GM19351 (cell line): ENCODE measurements around the gene N4BP2L1.
A peak's percentile ranks its signal among the peaks of the same experiment; 100 is the strongest.

ENCODE experiments used
- ATAC-seq: cut with Tn5 transposase; IDR thresholded peaks from one replicate; pipeline ENCODE4 v1.9.1; 2021; ENCODE audit warnings: mild to moderate bottlenecking, moderate library complexity; ENCODE audit not compliant: unreplicated experiment

The N4BP2L1 gene

GRCh38 chr13:32432856-32433255, 4.9 kb upstream of the N4BP2L1 start:
- no peak for ATAC-seq

DNA sequence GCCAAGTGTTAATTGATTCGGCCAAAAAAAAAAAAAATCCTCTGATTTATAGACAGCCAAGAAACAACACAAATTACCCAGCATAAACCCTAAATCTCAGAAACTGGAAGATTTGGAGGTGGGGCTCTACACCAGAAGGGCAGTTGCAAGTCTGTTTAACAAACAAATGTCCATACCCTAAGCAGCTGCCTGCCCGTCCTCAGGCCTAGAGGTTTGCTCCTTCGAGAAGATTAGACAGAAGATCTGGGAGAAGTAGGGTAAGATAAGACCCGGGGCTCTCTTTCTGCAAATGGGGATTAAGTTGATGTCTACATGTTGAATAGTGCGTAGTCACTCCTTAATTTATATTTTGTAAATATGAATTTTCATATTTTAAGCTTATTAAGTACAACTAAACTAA, 3.4 kb upstream of the N4BP2L1 start:
- ATAC-seq, result no peak

- ATAC-seq, result no peak
These were observed 2.3 kb upstream of the N4BP2L1 start for GRCh38 chr13:32430018-32430747.

- no peak for ATAC-seq
These were observed 1.5 kb upstream of the N4BP2L1 start for GRCh38 chr13:32429433-32429909.

- no peak for ATAC-seq
These were observed 877 bp upstream of the N4BP2L1 start for GRCh38 chr13:32428581-32429432.

GRCh38 chr13:32426990-32427851, 709 bp downstream of the N4BP2L1 start:
- peak; percentile 17 for ATAC-seq

GRCh38 chr13:32426191-32426989, 1.5 kb downstream of the N4BP2L1 start:
- ATAC-seq, result peak; percentile 39

DNA sequence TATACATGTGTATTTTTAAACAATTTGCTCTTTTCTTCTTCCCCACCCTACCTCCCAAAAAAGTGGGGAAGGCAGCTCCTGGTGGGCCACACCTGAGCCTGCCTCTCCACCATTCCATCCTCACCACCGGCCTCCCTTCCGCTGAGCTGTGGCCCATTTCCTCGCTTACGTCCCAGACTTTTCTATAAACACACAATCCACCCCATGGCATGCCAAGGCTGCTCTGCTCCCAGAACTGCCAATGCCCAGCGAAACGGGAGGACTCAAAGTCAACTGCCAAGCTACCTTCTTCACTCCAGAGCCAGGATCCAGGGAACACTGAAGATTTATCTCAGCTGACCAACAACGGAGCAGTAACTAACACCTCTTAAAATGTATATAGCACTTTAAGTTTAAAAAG, 2.8 kb downstream of the N4BP2L1 start:
- no peak for ATAC-seq

DNA sequence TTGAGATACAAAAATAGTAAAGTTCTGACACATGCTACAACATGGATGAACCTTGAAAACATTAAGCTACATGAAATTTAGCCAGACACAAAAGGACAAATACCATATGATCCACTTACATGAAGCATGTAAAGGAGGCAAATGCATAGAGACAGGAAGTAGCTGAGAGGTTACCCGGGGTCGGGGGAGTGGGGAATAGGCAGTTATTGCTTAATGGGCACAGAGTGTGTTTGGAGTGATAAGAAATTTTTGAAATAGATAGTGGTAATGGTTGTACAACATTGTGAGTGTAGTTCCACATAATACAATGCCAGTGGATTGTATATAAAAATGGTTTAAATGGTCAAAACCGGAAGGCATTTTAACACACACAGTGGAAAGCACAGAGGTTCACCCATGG, 4.3 kb downstream of the N4BP2L1 start:
- ATAC-seq, result no peak

GRCh38 chr13:32419862-32420261, 8.1 kb downstream of the N4BP2L1 start:
- ATAC-seq, result no peak

DNA sequence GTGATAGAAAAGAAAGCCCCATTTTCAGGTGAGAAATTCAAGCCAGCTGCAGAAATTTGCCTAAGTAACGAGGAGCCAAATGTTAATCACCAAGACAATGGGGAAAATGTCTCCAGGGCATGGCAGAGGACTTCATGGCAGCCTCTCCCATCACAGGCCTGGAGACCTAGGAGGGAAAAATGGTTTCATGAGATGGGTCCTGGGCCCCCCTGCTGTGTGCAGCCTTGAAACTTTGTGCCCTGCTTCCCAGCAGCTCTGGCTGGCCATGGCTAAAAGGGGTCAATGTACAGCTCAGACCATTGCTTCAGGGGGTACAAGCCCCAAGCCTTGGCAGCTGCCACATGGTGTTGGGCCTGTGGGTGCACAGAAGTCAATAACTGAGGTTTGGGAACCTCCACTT, 9.9 kb downstream of the N4BP2L1 start:
- ATAC-seq, result no peak

DNA sequence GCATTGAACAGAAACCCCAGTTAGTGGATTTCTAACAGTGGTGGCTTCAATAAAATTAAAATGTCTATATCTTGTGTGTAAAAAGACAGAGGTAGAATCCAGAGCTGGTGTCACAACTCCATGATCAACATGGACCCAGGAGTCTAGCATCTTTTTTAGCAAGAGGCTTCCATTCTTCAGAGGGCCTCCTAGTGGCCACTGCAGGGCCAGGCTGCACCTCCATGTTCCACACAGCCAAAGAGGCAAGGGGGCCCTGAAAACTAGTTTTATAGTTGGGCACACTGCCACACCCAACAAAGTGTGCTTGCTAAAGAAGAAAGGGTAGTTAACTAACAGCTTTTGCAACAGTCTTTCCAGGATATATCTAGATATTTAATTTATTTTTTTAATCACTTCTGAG, 12.9 kb downstream of the N4BP2L1 start:
- no peak for ATAC-seq

DNA sequence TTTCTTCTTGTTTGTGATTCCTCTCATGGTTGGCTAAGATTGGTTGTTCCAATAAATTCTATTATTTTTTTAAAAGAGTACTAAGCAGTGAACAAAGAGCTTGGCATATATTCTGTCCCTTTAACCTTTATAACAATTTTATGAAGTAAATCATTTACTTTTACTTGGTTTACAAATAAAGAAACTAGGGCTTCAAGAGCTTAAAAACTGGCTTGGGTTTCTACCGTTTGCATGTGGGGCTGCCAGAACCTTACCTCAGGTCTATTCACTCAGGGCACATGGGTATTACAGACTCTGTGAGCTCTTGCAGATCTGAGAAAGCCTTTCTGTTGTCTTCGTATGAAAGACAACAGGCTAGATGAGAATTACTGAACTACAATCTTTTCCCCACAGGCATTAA, 13.3 kb downstream of the N4BP2L1 start:
- ATAC-seq, result no peak

- ATAC-seq, result no peak
These were observed 14.6 kb downstream of the N4BP2L1 start for GRCh38 chr13:32413284-32413683.

DNA sequence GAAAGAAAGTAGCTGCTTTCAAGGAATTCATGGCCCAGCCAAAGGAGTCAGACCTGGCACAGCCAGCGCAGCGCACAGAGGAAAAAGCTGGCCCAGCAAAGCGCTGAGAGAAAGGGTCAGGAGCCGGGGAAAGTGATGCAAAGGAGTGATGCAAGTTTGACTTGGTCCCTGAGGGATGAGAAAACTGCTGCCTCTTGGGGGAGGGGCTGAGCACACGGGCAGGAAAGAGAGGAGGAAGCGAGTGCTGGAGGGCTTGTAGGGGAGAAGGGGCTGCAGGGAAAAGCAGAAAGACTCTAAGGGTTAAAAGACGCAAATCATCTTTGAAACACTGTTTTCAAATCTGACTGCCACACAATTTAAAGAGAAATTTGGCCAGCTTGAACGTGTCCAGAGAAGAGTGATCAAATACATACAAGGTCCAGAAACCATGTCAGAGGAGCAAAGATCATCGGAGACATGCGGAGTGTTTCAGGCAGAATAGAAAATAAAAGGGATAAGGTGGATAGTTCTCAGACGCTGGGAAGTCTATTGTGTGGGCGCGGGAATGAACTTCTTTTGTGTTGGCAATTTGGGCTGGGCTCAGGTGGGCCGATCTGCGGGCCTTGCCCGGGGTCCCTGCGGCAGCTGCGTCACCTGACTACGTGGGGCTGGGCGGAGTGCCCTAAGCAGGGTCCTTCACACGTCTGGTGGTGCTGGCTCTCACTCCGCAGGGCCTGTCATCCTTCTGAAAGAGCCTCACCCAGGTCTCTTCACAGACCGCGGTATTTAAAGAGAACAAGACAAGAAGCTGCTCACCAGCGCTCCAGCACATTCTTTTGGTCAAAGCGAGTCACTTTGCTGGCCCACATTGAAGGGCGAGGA, 18.1 kb downstream of the N4BP2L1 start:
- no peak for ATAC-seq

DNA sequence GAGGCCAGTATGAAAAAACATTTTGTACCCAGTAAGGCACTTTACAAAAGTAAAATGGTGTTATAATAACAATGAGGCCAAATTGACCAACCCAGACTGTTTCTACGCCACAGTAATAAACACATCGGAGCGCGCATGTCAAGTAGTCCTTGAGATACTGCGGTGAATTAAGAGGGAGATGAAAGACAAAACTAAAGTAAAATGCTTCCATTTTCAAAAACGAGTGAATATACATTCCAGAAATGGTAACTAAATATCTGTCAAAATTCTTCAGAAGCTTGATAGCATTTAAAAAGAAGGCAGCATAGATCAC, 19.0 kb downstream of the N4BP2L1 start:
- no peak for ATAC-seq

- peak; percentile 16 for ATAC-seq
These were observed 19.5 kb downstream of the N4BP2L1 start for GRCh38 chr13:32408296-32409000.

GRCh38 chr13:32407854-32408253, 20.1 kb downstream of the N4BP2L1 start:
- peak; percentile 53 for ATAC-seq

DNA sequence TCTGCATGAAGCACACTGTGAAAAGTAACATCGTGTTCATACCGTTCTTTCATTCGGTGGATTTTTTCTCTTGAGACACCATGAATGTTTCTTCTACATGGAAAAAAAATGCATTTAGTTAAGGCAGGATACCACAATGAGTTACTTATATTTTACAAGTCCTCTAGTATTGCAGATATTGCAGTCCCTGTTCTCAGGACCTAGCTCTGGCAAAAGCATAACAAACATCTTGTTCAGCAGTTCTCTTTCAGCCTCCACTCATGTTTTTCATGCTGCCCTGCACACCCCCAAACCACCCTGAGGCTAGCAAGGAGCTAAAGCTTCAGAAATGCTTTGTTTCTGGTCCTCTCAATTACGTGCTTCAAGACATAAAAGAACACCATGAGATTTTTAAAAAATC, 24.8 kb downstream of the N4BP2L1 start:
- ATAC-seq, result no peak
